Measurements from ENCODE around the gene FNDC3B. TPM values are rescaled to one million over a fixed set of nuclear protein-coding genes. Genes with fewer than 3 reads are reported as not detected.

Gene FNDC3B
- total and polyA plus RNA-seq, 4 donors, result 23.3 to 74.2 (median 32.9) TPM

GRCh38 chr3:172063456-172064432 is 24.4 kb downstream of the FNDC3B start (continued):
- TF ChIP-seq CTCF (IDR thresholded peaks at IDR 0.05; ENCODE audit: low read depth, low read length, missing input control) (no peak), SP1 (IDR thresholded peaks at IDR 0.05) (no peak), MAX (IDR thresholded peaks at IDR 0.05) (no peak), YY1 (IDR thresholded peaks at IDR 0.05) (no peak)

GRCh38 chr3:172065527-172065926 is 26.1 kb downstream of the FNDC3B start:
- peak overlapping the region in 1 of 2 donors; percentile 15 for H3K9ac ChIP-seq (ENCODE audit: low read depth in 1 of 2, low read length in 2 of 2)
- H3K27me3 ChIP-seq (ENCODE audit: control insufficient read depth in 4 of 4, insufficient read depth in 4 of 4, low read length in 3 of 4), result no peaks in the 10 kb centered on the region
- TF ChIP-seq GABPA (IDR thresholded peaks at IDR 0.05 in 1 of 2, conservative IDR thresholded peaks at IDR 0.05 in 1 of 2) (no peak), SP1 (IDR thresholded peaks at IDR 0.05) (no peak), RAD21 (IDR thresholded peaks at IDR 0.05) (peak in 1 of 2 donors; percentile 5), JUND (IDR thresholded peaks at IDR 0.05) (no peak)
- H3K27ac ChIP-seq (ENCODE audit: low read depth in 1 of 2, low read length in 2 of 2), result peak overlapping the region; percentile 72 to 84
- DNase-seq (ENCODE audit: low spot score), result no peak
- no peaks in the 10 kb centered on the region for H3K9me3 ChIP-seq (ENCODE audit: control insufficient read depth in 4 of 4, low read length in 3 of 4)
- peaks cover 0 to 3% (median 0%) of the 10 kb centered on the region in 4 donors for H3K36me3 ChIP-seq (ENCODE audit: control insufficient read depth in 4 of 4, insufficient read depth in 3 of 4, low read depth in 1 of 4, low read length in 3 of 4)
- peaks cover 10 to 88% (median 65%) of the 10 kb centered on the region in 4 donors for H3K4me1 ChIP-seq (ENCODE audit: control insufficient read depth in 4 of 4, insufficient read depth in 4 of 4, low read length in 3 of 4)
- 5% methylated on average over 1 of the region's 1 CpG for WGBS
- H3K4me3 ChIP-seq (ENCODE audit: low read depth in 1 of 3, low read length in 3 of 3), result no peak overlapping the region

GRCh38 chr3:172065967-172066762 is 26.8 kb downstream of the FNDC3B start:
- WGBS, result 23% methylated on average over 7 of the region's 7 CpGs
- TF ChIP-seq NR2F2 (IDR thresholded peaks at IDR 0.05), result no peak
- TF ChIP-seq FOXA2 (IDR thresholded peaks at IDR 0.05), result no peak
- TF ChIP-seq FOXA1 (IDR thresholded peaks at IDR 0.05), result peak; percentile 17
- no peak for TF ChIP-seq CTCF (IDR thresholded peaks at IDR 0.05; ENCODE audit: low read depth, low read length, missing input control)
- TF ChIP-seq EGR1 (IDR thresholded peaks at IDR 0.05; ENCODE audit: low read depth in 2 of 2), result no peak
- TF ChIP-seq SP1 (IDR thresholded peaks at IDR 0.05), result peak; percentile 37
- TF ChIP-seq REST (IDR thresholded peaks at IDR 0.05), result peak; percentile 21
- no peak for TF ChIP-seq HNF4G (IDR thresholded peaks at IDR 0.05)
- TF ChIP-seq GABPA (IDR thresholded peaks at IDR 0.05 in 1 of 2, conservative IDR thresholded peaks at IDR 0.05 in 1 of 2), result no peak
- peak; percentile 47 for TF ChIP-seq MAX (IDR thresholded peaks at IDR 0.05)
- TF ChIP-seq ZBTB33 (IDR thresholded peaks at IDR 0.05), result no peak
- no peak for TF ChIP-seq ATF3 (IDR thresholded peaks at IDR 0.05)
- peak; percentile 32 to 60 for TF ChIP-seq RAD21 (IDR thresholded peaks at IDR 0.05)
- peak; percentile 27 for TF ChIP-seq YY1 (IDR thresholded peaks at IDR 0.05)
- TF ChIP-seq JUND (IDR thresholded peaks at IDR 0.05), result peak; percentile 17 to 71

More at GRCh38 chr3:172065967-172066762, 26.8 kb downstream of the FNDC3B start:
- Histone ChIP-seq H3K27me3 (ENCODE audit: control insufficient read depth in 4 of 4, insufficient read depth in 4 of 4, low read length in 3 of 4) (no peaks in the 10 kb centered on the region), H3K4me3 (ENCODE audit: low read depth in 1 of 3, low read length in 3 of 3) (no peak overlapping the region), H3K9me3 (ENCODE audit: control insufficient read depth in 4 of 4, low read length in 3 of 4) (no peaks in the 10 kb centered on the region), H3K4me1 (ENCODE audit: control insufficient read depth in 4 of 4, insufficient read depth in 4 of 4, low read length in 3 of 4) (peaks cover 7 to 85% (median 67%) of the 10 kb centered on the region in 4 donors), H3K27ac (ENCODE audit: low read depth in 1 of 2, low read length in 2 of 2) (peak overlapping the region; percentile 72 to 84), H3K9ac (ENCODE audit: low read depth in 1 of 2, low read length in 2 of 2) (peak overlapping the region in 1 of 2 donors; percentile 15), H3K36me3 (ENCODE audit: control insufficient read depth in 4 of 4, insufficient read depth in 3 of 4, low read depth in 1 of 4, low read length in 3 of 4) (peaks cover 0 to 3% (median 0%) of the 10 kb centered on the region in 4 donors)
- DNase-seq (ENCODE audit: low spot score), result no peak

Measured in liver (tissue), 9 donors.